Measurements from ENCODE around the gene ZBTB7A.

Gene ZBTB7A

GRCh38 chr19:4093643-4094175, 27.0 kb upstream of the ZBTB7A start:
- no peak for DNase-seq

DNA sequence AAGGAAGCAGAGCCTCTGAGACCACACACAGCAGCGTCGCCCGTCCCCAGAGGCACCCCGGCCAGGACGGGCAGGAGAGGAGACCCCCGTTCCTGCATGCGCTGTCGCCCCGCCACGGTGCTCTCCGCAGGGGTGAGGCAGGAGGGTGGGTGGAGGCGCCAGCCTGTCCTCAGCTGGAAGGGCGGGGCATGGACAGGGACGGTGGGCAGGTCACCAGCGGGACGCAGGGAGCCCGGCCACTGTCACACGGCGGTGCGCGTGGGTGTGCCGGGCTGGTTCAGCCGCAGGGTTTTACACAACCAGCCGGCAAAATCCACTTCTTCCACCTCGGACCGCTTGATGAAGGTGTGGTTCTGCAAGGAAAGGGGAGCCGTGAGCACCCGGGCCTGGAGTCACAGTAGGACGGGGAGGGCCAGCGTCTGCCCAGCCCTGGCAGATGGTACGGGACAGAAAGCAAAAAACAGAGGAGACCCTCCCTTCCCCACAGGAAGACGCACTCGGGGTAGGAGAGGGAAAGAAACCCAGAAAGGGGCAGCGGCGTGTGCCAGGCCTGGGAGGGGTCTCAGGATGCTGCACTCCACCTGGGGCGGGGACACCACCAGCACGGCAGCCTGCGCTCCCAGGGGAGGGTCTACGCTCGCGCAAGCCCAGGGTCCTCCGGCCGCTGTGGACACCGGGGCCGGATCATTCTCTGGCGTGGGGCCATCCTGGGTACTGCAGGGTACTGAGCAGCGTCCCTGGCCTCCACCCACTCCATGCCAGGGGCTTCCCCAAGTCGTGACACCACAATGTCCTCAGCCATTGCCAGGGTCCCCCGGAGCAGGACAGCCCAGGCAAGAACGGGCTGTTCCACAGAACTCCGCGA, 23.9 kb upstream of the ZBTB7A start:
- no peak for DNase-seq

DNA sequence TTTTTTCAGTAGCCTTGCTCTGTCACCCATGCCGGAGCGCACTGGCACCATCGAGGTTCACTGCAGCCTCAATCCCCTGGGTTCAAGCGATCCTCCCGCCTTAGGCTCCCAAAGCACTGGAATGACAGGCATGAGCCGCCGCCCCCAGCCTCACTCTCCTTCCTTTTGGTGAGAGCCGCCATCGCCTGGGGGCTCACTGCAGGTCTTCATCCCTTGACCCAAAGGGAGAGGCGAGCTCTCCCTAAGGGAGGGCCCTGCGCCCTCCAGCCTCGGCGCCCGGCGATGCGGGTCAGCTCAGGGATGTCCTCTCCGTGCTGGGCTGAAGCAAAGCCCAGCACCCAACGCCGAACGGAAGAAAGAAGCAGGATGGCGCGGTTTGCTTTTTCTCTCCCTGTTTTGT, 23.2 kb upstream of the ZBTB7A start:
- no peak for DNase-seq

- DNase-seq = peak; percentile 72 to 76
These were observed 22.8 kb upstream of the ZBTB7A start for GRCh38 chr19:4089400-4089908.

- peak in 1 of 2 experiments; percentile 56 for DNase-seq
These were observed 22.3 kb upstream of the ZBTB7A start for GRCh38 chr19:4088975-4089374.

DNA sequence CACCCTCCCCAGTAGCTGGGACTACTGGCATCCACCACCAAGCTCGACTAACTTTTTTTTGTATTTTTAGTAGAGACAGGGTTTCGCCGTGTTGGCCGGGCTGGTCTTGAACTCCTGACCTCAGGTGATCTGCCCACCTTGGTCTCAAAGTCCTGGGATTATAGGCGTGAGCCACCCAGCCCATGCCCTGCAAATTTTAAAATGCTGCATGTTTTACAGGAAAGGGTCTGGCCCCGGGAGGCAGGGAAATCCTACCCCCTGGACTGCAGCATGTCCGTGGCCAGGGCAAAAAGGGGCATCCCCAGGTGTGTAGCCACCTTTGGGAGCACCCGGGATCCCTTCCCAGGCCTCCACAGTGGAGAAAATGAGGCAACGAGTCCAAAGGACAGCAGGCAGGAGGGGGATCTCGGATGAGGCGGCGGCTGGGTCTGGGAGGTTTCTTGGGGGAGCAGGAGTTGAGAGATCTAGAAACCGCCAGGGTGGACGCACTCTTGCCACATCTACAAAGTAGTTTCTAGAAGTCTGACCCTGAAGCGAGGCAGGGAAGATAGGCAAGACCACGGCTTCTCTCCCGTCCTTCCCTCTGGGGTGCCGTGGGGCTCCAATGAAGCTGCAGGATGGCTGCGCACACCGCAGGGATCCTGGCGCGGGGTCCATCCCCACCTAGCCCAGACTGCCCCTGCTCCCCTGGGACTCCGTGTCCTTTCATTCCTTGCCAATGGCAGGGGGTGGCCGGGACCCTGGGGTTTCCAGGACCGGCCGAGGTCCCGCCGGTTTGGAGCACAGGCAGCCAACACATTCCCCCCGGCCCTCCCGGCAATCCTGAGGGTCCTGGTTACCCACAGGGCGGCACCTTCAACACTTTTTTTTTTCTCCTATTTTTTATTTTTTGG, 21.3 kb upstream of the ZBTB7A start:
- no peak for DNase-seq

- no peak for DNase-seq
These were observed 19.7 kb upstream of the ZBTB7A start for GRCh38 chr19:4086411-4086867.

DNA sequence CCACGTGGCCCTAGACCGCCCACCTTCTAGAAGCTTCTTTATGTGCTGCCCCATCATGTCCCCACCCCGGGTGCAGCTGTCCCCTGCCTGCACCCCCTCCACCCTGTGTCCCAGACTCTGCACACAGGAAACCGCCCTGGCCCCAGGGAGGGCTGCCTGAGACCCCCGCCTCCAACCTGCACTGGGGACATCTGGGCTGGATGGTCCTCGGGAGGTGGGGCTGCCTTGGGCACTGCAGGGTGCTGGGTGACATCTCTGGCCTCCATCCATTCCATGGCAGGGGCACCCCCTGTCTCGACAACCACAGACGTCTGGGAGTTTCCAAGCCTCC, 17.8 kb upstream of the ZBTB7A start:
- DNase-seq = no peak

- peak in 1 of 2 experiments; percentile 55 for DNase-seq
These were observed 17.2 kb upstream of the ZBTB7A start for GRCh38 chr19:4083677-4084546.

DNA sequence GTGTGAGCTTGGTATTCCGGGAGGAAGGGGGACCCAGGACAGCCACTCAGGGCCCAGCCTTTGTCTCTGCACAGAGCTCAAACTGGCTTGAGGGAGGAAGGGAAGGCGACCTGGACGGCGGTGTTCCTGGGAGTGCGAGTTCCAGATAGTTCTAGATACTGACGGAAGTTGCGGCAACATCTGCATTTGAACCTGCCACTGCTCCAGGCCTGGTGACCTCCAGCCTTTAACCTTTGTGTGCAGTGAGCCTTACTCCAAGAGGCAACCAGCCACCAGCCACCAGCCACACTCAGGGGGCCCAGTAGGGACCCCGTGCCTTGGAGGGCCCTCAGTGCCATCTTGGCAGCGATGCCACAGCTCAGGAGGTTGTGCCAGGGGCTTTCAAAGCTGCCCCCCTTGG, 15.5 kb upstream of the ZBTB7A start:
- no peak for DNase-seq

DNA sequence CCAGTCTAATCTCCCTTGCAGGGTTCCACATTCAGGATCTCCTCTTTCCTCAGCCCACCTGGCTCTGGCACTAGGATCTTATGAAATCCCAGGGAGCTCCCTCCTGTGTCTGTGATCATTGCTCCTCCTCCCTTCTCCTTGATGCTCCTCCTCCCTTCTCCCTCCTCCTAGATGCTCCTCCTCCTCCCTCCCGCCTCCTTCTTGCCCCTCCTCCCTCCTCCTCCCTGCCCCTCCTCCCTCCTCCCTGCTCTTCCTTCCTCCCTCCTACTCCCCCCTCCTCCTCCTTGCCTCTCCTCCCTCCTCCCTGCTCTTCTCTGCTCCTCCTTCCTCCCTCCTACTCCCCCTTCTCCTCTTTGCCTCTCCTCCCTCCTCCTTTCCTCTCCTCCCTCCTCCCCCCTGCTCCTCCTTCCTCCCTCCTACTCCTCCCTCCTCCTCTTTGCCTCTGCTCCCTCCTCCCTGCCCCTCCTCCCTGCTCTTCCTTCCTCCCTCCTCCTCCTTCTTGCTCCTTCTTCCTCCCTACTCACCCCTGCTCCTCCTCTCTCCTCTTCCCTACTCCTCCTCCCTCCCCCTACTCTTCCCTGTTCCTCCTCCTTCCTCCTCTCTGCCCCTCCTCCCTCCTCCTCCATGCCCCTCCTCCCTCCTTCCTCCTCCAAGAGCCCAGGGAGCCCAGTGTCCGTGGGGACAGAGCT, 14.9 kb upstream of the ZBTB7A start:
- DNase-seq = no peak

DNA sequence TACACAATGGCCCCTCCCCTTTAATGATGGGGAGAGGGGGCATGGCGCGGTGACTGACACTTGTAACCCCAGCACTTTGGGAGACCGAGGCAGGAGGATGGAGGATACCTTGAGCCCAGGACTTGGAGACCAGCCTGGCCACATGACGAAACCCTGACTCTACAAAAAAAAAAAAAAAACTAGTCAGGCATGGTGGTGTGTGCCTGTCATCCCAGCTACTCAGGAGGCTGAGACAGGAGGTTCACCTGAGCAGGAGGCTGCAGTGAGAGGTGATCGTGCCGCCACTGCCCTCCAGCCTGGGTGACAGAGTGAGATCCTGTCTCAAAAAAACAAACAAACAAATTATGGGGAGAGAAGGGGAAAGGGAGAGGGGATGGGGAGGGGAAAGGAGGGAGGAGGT, 13.8 kb upstream of the ZBTB7A start:
- no peak for DNase-seq

DNA sequence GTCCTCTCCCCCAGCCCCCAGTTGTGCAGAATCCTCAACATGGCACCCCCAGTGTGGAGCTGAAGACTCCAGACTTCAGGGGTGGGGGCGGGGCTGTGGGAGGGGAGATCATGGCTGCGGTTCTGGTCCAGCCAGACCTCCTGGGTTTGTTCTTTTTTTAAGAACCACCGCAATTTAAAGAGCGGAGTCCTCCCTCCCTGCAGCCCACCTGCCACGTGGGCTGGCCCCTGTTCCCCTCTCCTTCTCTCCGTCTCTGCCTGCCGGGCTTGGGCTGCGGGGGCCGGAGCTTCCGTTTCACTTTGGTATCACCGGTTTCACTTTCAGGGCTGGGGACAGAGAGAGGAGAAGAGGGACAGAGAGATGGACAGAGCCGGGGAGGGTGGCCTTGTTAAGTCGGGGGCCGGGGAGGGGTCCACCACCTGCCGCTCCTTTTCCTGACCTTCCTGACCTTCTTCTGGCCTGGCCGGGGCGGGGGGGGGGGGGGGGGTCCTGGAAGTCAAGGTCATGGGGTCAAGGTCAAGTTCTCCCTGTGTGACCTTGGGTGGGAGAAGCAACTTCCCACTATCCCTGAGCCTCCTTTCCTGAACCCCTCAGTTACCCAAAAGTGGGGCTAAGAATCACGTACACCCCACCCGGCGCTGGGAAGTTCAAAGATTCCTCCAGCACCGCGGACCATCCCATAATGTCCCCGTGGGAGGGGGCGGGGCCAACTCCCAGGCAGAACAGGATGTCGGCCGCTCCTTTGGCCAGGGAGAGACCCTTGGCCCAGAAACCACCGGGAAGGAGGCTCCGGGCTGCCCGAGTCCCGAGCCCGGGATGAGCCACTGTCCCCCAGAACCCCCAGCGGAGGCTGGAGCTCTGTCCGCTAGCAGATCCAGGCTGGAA, 11.3 kb upstream of the ZBTB7A start:
- DNase-seq = peak; percentile 70 to 75

DNA sequence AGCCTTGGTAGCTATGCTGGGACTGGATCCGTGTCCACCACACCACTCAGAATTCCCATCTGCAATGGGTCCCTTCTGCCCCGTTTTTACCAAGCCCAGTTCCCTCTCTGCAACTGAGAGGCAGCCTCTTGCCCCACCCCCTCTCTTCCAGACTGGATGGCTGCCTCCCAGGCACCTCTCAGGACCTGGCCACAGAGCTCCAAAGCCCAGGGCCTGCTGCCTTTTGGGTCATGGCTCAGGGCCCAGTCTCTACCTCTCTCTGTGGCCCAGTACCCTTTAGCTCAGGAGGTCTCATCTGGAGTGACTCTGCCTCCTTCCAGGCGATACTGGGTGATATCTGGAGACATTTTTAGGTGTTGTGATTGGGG, 10.3 kb upstream of the ZBTB7A start:
- no peak for DNase-seq

GRCh38 chr19:4075373-4075772, 8.7 kb upstream of the ZBTB7A start:
- peak in 1 of 2 experiments; percentile 67 for DNase-seq

GRCh38 chr19:4071610-4072009, 4.9 kb upstream of the ZBTB7A start:
- no peak for DNase-seq

DNA sequence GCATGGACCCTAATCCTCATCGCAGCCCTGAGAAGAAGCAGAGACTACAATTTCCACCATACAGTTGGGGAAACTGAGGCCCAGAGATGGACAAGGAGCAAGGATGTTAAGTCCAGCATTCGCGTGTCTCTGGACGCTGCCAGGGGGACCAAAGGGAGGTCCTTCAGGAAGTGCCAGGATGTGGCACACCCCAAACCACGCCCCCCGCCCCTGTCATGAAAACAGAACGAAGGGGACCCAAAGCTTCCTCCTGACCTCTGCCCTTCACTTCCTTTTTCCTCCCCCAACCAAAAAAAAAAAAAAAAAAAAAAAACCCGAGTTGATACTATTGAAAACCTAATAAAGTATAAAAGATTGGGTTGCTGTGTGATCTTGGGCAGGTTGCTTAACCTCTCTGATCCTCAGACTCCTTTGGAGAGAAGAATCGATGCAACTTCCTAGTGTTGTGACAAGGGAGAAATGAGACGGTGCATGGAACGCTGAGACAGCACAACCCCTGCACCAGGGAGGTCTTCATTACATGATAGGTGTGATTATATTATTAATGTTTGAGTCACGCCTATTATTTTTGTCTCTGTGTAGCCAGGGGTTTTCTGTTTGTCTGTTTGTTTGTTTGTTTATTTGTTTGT, 2.7 kb upstream of the ZBTB7A start:
- peak in 1 of 2 experiments; percentile 70 for DNase-seq

- DNase-seq = no peak
These were observed 1.6 kb upstream of the ZBTB7A start for GRCh38 chr19:4068047-4068966.

DNA sequence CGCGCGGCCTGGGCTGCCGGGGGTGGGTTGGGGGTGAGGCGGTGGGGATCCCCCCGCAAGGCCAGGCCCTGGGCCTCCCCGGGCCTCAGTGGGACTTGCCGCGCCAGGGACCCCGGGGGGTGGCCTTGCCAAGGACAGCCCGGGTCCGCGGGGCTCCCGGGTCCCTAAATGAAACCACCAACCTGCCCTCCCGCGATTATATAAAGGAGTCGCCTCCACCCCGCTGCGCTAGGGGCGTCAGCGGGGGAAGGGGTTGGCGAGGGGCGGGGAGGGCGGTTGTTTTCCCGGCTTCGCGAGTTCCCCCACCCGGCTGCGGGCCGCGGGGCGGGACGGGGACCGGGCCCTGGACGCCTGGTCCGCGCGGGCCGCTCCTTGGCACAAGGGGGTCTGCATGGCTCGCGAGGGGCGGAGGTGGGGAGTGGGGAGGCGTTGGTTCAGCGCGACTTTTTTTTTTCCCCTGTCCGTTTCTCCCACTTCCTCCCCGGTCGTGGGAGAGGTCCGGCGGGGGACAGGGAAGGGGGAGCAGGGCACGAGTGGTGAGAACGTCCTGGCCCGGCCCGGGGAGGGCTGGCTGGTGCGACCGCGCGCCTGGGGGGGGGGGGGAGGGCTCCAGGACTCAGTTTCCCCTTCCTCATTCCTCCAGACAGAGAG, 822 bp upstream of the ZBTB7A start:
- no peak for DNase-seq
